Suprapubic skin (tissue), 4 donors: ENCODE measurements around the gene FUT3. TPM values are rescaled to one million over a fixed set of nuclear protein-coding genes. Genes with fewer than 3 reads are reported as not detected.

Source experiments
- DNase-seq, 2 donors: peaks; one replicate each; pipeline ENCODE4 v3.0.0-alpha.2; 2019; ENCODE audit warnings: low spot score in 2 of 2
- H3K27ac ChIP-seq: fragments of 200-600 bp; sonication (generic); one replicate; pipeline ENCODE4 v1.5.1; 2019
- H3K27me3 ChIP-seq: fragments of 200-600 bp; sonication (generic); one replicate; pipeline ENCODE4 v1.5.1; 2019
- H3K36me3 ChIP-seq: fragments of 200-600 bp; sonication (generic); one replicate; pipeline ENCODE4 v1.5.1; 2019
- H3K4me1 ChIP-seq: fragments of 200-600 bp; sonication (generic); one replicate; pipeline ENCODE4 v1.5.1; 2019
- H3K4me3 ChIP-seq: fragments of 200-600 bp; sonication (generic); one replicate; pipeline ENCODE4 v1.5.1; 2019; ENCODE audit warnings: mild to moderate bottlenecking
- H3K9me3 ChIP-seq: fragments of 200-600 bp; sonication (generic); one replicate; pipeline ENCODE4 v1.5.1; 2019
- EP300 ChIP-seq: sonication (generic); formaldehyde crosslinking; IDR thresholded peaks from one replicate; pipeline ENCODE4 v1.6.1; 2017; ENCODE audit warnings: antibody characterized with exemption
- POLR2A ChIP-seq, 2 donors: fragments of 450-650 bp; IDR thresholded peaks; one replicate each; pipeline ENCODE4 v1.6.1; 2017; ENCODE audit warnings: antibody characterized with exemption in 2 of 2, mild to moderate bottlenecking in 2 of 2, moderate library complexity in 2 of 2
- POLR2AphosphoS5 ChIP-seq, 3 donors: sonication (generic); formaldehyde crosslinking; IDR thresholded peaks; one replicate each; pipeline ENCODE4 v1.6.1; 2017; ENCODE audit warnings: antibody characterized with exemption in 3 of 3
- WGBS: methylation state at CpG from one replicate; pipeline ENCODE4 v1.1.5; 2018; 5-methylcytosine and 5-hydroxymethylcytosine counted together
- total RNA-seq, 4 donors: library from RNA; depleted of rRNA; stranded (reverse); fragments of >200 nt; gene quantifications; one replicate each; pipeline ENCODE4 v1.1.0, GENCODE V29; 2016
- TF ChIP-seq, protein P1 (sequence below), 2 donors: fragments of 200-600 bp in 1 of 2; fragments of 450-650 bp in 1 of 2; sonication (generic) in 1 of 2; IDR thresholded peaks; one replicate each; pipeline ENCODE4 v1.5.1; 2016 to 2019; ENCODE audit warnings: antibody characterized with exemption in 2 of 2, mild to moderate bottlenecking in 1 of 2, moderate library complexity in 1 of 2

Gene FUT3
- total RNA-seq, 4 donors from 2014 or later = 0.93 to 3.6 (median 1.4) TPM

DNA sequence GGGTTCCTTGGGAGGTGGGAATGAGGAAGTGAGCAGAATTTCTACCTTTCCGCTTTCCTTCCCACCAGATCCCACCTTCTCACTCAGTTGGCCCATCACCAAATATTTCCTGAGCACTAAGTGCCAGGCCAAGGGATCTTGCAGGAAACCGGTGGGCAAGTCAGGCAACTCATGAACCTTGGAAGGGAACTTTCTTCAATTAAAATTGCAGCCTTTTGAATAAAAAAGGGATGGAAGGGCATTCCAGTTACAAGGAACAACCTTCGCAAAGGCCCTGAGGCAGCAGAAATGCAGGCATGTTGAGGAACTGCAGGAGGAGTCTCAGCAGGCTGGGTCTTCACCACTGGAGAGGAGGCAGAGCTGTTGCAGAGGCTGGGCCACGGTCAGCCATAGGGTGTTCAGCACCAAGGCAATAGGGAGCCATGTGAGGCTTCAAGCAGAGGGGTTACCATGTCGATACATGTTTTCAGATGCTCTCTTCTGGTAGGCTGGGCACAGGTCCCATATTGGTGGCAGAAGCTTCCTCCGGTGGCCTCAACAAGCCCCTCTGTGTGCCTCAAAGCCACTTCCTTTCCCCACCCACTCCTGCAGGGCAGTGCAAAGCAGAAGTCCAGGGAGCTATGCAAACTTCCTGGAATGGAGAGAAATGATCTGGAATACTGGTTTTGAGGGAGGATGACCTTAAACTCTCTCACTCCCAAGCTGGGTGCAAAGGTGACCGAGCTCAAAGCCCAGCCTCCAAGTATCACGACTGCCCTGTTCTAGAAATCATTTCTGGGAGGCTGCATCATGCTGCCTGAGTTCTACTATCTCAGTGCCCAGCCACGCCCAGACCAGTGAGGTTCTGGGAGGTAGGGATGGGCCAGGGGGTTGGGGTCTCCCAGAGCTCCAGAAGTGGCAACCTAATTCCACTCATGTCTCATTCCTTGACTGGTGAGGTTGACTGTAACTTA, 11.9 kb downstream of the FUT3 start, which contains the start of gene FUT6:
TSS of gene FUT6 (minus strand) at position 638 of the 953 bp plus-strand sequence. CDS start 7,135 bp downstream, outside the sequence.
- WGBS = 85% methylated on average over 8 of the region's 9 CpGs
- DNase-seq = no peak
- Histone ChIP-seq H3K9me3 (no peaks in the 10 kb centered on the region), H3K4me3 (no peak within 1 kb of the TSS), H3K4me1 (no peaks in the 10 kb centered on the region), H3K36me3 (no peaks in the 10 kb centered on the region), H3K27ac (no peak within 1 kb of the TSS), H3K27me3 (no peaks in the 10 kb centered on the region)
- TF ChIP-seq POLR2A (IDR thresholded peaks at IDR 0.05) = no peak
- TF ChIP-seq, protein P1, sequence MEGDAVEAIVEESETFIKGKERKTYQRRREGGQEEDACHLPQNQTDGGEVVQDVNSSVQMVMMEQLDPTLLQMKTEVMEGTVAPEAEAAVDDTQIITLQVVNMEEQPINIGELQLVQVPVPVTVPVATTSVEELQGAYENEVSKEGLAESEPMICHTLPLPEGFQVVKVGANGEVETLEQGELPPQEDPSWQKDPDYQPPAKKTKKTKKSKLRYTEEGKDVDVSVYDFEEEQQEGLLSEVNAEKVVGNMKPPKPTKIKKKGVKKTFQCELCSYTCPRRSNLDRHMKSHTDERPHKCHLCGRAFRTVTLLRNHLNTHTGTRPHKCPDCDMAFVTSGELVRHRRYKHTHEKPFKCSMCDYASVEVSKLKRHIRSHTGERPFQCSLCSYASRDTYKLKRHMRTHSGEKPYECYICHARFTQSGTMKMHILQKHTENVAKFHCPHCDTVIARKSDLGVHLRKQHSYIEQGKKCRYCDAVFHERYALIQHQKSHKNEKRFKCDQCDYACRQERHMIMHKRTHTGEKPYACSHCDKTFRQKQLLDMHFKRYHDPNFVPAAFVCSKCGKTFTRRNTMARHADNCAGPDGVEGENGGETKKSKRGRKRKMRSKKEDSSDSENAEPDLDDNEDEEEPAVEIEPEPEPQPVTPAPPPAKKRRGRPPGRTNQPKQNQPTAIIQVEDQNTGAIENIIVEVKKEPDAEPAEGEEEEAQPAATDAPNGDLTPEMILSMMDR (IDR thresholded peaks at IDR 0.05) = no peak
- no peak for TF ChIP-seq POLR2AphosphoS5 (IDR thresholded peaks at IDR 0.05)
- TF ChIP-seq EP300 = no peak

DNA sequence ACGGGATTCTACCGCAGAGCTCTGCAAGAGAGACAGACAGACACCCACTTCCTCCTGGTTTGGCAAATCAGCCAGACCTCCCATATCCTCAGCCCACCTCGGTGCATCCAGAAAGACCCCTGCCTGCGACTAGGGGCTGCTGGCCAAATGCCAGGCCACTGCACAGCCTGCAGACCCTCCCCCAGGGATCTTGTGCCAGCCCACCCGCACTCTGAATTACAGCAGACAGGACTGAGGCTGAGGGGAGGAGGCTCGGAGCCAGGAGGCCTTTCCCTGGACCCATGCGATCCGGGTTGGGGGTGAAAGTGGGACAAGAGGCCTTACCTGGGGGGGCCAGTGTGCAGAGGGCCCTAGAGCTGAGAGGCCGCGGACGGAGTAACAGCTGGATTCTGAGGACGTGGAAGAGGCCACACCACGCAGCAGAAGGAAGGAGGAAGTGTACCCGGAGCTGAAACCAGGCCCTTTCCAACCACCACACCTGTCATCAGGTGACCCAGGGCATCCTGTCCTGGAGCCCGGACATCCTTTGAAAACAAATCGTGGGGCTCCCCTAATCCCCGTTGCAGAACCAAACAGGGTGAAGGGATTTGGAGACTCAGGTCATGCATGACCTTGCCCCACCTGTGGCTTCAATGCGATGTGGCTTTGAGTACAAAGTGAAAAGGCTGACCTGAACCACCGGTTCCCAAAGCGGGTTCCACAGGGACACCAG, 12.7 kb downstream of the FUT3 start:
- WGBS = 78% methylated on average over 19 of the region's 20 CpGs
- no peaks in the 10 kb centered on the region for H3K4me1 ChIP-seq
- no peak overlapping the region for H3K4me3 ChIP-seq
- H3K27ac ChIP-seq = no peak overlapping the region
- no peak for DNase-seq
- no peaks in the 10 kb centered on the region for H3K36me3 ChIP-seq
- no peaks in the 10 kb centered on the region for H3K9me3 ChIP-seq
- TF ChIP-seq, protein P1 (IDR thresholded peaks at IDR 0.05) = no peak
- no peak for TF ChIP-seq POLR2A (IDR thresholded peaks at IDR 0.05)
- no peak for TF ChIP-seq POLR2AphosphoS5 (IDR thresholded peaks at IDR 0.05)
- no peak for TF ChIP-seq EP300
- no peaks in the 10 kb centered on the region for H3K27me3 ChIP-seq

DNA sequence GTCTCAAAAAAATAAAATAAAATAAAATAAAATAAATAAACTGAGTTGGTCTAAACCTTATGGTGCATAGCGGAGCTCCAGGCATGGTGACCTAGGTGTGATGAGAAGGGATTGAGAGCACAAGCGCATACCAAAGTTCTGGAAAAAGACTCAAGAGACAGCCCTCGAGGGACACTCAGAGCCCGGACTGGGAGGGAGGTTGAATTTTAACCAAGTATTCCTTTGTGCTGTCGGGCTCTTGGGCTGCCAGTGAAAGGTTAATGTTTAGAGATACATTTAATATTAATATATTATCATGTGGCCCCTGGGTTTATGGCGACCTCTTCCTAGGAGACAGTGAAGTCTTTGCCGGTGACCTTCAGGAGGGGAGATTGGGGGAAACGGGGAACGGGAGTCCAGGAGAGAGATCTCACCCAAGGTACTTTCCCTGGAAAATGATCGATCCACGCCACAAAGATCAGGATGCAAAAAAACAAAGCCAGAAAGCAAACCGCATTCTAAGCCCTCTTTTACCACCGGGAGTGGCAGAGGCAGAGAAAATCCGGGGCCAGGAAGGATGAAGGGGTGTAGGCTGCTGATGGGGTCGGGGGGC, 13.4 kb downstream of the FUT3 start:
- H3K4me1 ChIP-seq = no peaks in the 10 kb centered on the region
- H3K27me3 ChIP-seq = no peaks in the 10 kb centered on the region
- no peak for TF ChIP-seq POLR2AphosphoS5 (IDR thresholded peaks at IDR 0.05)
- no peak for DNase-seq
- no peak overlapping the region for H3K27ac ChIP-seq
- H3K4me3 ChIP-seq = no peak overlapping the region
- H3K9me3 ChIP-seq = no peaks in the 10 kb centered on the region
- 64% methylated on average over 15 of the region's 15 CpGs for WGBS
- H3K36me3 ChIP-seq = no peaks in the 10 kb centered on the region

DNA sequence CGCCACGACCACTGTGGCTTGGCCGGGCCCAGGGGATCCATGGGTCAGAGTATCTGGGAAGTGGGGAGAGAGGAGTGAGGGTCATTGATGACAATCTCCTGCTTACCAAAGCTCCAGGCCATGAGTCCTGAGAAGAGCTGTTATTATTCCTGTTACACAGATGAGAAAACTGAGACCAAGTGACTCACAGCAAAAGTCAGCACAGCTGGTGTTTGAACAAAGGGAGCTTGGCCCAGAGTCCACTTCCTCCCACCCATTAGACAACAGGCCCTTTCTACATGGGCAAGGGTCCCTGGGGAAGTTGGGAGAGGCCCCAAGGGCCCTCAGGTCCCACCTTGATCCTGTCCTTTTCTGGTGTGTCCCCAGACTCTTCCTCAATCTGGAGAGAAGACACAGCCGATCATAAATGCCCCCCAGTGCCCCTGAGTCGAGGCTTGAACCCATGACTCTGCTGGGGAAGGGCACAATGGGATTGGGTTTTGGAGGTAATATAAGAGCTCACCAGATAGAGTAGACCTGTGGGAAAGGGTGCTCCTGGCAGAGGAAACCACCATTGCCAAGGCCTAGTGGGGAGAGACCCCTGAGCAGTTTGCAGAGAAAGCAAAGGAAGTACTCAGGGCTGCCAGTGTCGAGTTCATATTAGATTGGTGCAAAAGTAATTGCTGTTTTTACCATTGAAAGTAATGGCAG, 18.6 kb downstream of the FUT3 start:
- no peak for DNase-seq
- Histone ChIP-seq H3K9me3 (no peaks in the 10 kb centered on the region), H3K27ac (no peak overlapping the region), H3K4me3 (no peak overlapping the region), H3K27me3 (peaks cover 5% of the 10 kb centered on the region), H3K4me1 (peaks cover 16% of the 10 kb centered on the region), H3K36me3 (no peaks in the 10 kb centered on the region)
- WGBS = 90% methylated on average over 6 of the region's 6 CpGs
- no peak for TF ChIP-seq POLR2AphosphoS5 (IDR thresholded peaks at IDR 0.05)

DNA sequence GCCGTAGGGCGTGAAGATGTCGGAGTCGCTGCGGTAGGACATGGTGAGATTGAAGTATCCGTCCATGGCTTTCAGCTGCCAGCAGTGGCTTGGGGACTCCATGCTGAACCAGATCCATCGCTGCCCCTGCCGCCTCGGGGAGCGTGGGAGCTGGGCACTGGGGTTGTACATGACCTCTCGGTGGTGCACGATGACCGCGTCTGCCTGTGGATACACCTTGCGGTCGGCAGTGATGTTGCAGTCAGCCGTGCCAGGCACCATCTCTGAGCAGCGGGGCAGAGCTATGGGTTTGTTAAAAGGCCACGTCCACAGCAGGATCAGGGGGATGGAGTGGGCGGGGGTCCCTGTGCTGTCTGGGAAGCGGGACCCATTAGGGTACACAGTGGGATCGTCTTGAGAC, 19.2 kb downstream of the FUT3 start:
- DNase-seq = no peak
- no peak overlapping the region for H3K4me3 ChIP-seq
- peaks cover 5% of the 10 kb centered on the region for H3K27me3 ChIP-seq
- no peaks in the 10 kb centered on the region for H3K9me3 ChIP-seq
- WGBS = 95% methylated on average over 17 of the region's 22 CpGs
- peaks cover 20% of the 10 kb centered on the region for H3K4me1 ChIP-seq
- H3K27ac ChIP-seq = no peak overlapping the region
- TF ChIP-seq, protein P1 (IDR thresholded peaks at IDR 0.05) = no peak
- TF ChIP-seq POLR2AphosphoS5 (IDR thresholded peaks at IDR 0.05) = no peak
- no peak for TF ChIP-seq POLR2A (IDR thresholded peaks at IDR 0.05)
- TF ChIP-seq EP300 = no peak
- no peaks in the 10 kb centered on the region for H3K36me3 ChIP-seq
